NCI-H1694 treated with DMSO at 0.1 percent for 48 hours (cell line): ENCODE results near the gene IFRD2.
A peak's percentile ranks its signal among the peaks of the same experiment; 100 is the strongest.

Source experiments
- DNase-seq: peaks from one replicate; lab custom pipeline; 2025; lab: John Stamatoyannopoulos, UW

Gene IFRD2

GRCh38 chr3:50292159-50293078, at the start of gene IFRD2:
Gene IFRD2, minus strand, starts transcription at chr3:50292429. Its CDS starts 155 bp downstream, at chr3:50292274.
- peak; percentile 76 for DNase-seq

- DNase-seq: no peak
These were observed 49.3 kb upstream of the IFRD2 start for GRCh38 chr3:50341537-50341936.

- no peak for DNase-seq
These were observed 48.5 kb upstream of the IFRD2 start, which contains the start of gene RASSF1 for GRCh38 chr3:50340448-50341329. Gene RASSF1, minus strand, starts transcription at chr3:50340836. Its CDS starts 31 bp downstream, at chr3:50340805.

GRCh38 chr3:50340147-50340447, 47.9 kb upstream of the IFRD2 start:
- DNase-seq: no peak

- DNase-seq: no peak
These were observed 47.4 kb upstream of the IFRD2 start for GRCh38 chr3:50339485-50340146.

GRCh38 chr3:50338965-50339364, 46.7 kb upstream of the IFRD2 start:
- no peak for DNase-seq

- peak; percentile 75 for DNase-seq
These were observed 45.1 kb upstream of the IFRD2 start for GRCh38 chr3:50337175-50337861.

- DNase-seq: no peak
These were observed 44.4 kb upstream of the IFRD2 start for GRCh38 chr3:50336452-50337174.

- no peak for DNase-seq
These were observed 42.3 kb upstream of the IFRD2 start for GRCh38 chr3:50334339-50335075.

- no peak for DNase-seq
These were observed 41.6 kb upstream of the IFRD2 start for GRCh38 chr3:50333744-50334328.

- DNase-seq: no peak
These were observed 39.2 kb upstream of the IFRD2 start for GRCh38 chr3:50331364-50331907.

- DNase-seq: no peak
These were observed 38.1 kb upstream of the IFRD2 start for GRCh38 chr3:50330330-50330729.

GRCh38 chr3:50327943-50328691, 35.9 kb upstream of the IFRD2 start, which contains the start of gene TUSC2:
Gene TUSC2, minus strand, starts transcription at chr3:50328223. Its CDS starts 124 bp downstream, at chr3:50328099.
- peak; percentile 61 for DNase-seq

- DNase-seq: no peak
These were observed 34.9 kb upstream of the IFRD2 start for GRCh38 chr3:50327129-50327528.

GRCh38 chr3:50326182-50326541, 33.9 kb upstream of the IFRD2 start:
- DNase-seq: no peak

GRCh38 chr3:50325497-50326181, 33.4 kb upstream of the IFRD2 start:
- DNase-seq: no peak

GRCh38 chr3:50325113-50325480, 32.9 kb upstream of the IFRD2 start:
- no peak for DNase-seq
